B cell (primary cell): ENCODE measurements around the gene LMAN2. TPM values are rescaled to one million over a fixed set of nuclear protein-coding genes. Genes with fewer than 3 reads are reported as not detected.

Experiments
- ATAC-seq: fragments of 200-7000 bp; cut with Tn5 transposase; one replicate; pipeline ENCODE4 v1.10.0; 2021; ENCODE audit warnings: low read depth, mild to moderate bottlenecking, moderate number of reproducible peaks, moderate library complexity
- CTCF ChIA-PET: fragments of 350-600 bp; sonication (Branson Sonifier 250); formaldehyde crosslinking; loops from one replicate; lab custom pipeline; 2021; ENCODE audit warnings: antibody characterized with exemption, inconsistent platforms; lab: Charles Lee
- POLR2A ChIA-PET: fragments of 350-600 bp; sonication (Branson Sonifier 250); formaldehyde crosslinking; loops from one replicate; lab custom pipeline; 2021; ENCODE audit warnings: antibody characterized with exemption; lab: Charles Lee
- DNase-seq: peaks from one replicate; pipeline ENCODE4 v3.0.0; 2013
- H2AFZ ChIP-seq: 2 replicates; pipeline ENCODE4 v1.6.1; 2012; ENCODE audit warnings: mild to moderate bottlenecking, low read depth, low read length; ENCODE audit not compliant: insufficient read depth, poor library complexity, severe bottlenecking
- H3K27ac ChIP-seq, 2 donors: 1 replicate in 1 of 2; 2 replicates in 1 of 2; pipeline ENCODE4 v1.5.1; 2012 to 2013; ENCODE audit warnings: low read length in 2 of 2, mild to moderate bottlenecking in 2 of 2, moderate library complexity in 1 of 2
- H3K27me3 ChIP-seq, 4 experiments: fragments of 200-600 bp in 1 of 4; sonication (generic) in 1 of 4; replicated peaks in 1 of 4; 1 replicate in 2 of 4; 2 replicates in 2 of 4; pipeline versions ENCODE4 v1.6.1 to v1.7.0; 2013 to 2016; ENCODE audit warnings: low read length in 3 of 4, mild to moderate bottlenecking in 2 of 4, mixed read lengths in 1 of 4, moderate library complexity in 1 of 4; ENCODE audit not compliant: insufficient read depth in 4 of 4, control insufficient read depth in 3 of 4; ENCODE audit errors: control extremely low read depth in 1 of 4
- H3K36me3 ChIP-seq, 2 experiments: replicated peaks in 1 of 2; 1 replicate in 1 of 2; 2 replicates in 1 of 2; pipeline versions ENCODE4 v1.6.1 to v1.7.1; 2013; ENCODE audit warnings: low read length in 1 of 2; ENCODE audit not compliant: insufficient read depth in 2 of 2, control insufficient read depth in 1 of 2; ENCODE audit errors: control extremely low read depth in 1 of 2, extremely low read depth in 1 of 2
- H3K4me1 ChIP-seq, 2 donors: fragments of 200-600 bp in 1 of 2; sonication (generic) in 1 of 2; 1 replicate in 1 of 2; 2 replicates in 1 of 2; pipeline versions ENCODE4 v1.5.1 to v1.6.1; 2013 to 2017; ENCODE audit warnings: low read length in 2 of 2; ENCODE audit not compliant: control insufficient read depth in 2 of 2, insufficient read depth in 2 of 2
- H3K4me2 ChIP-seq: replicated peaks from 2 replicates; pipeline ENCODE3; 2012; ENCODE audit warnings: mild to moderate bottlenecking, low read depth, low read length; ENCODE audit not compliant: poor library complexity, severe bottlenecking
- H3K4me3 ChIP-seq, 5 experiments: fragments of 200-600 bp in 1 of 5; sonication (generic) in 1 of 5; 1 replicate in 3 of 5; 2 replicates in 2 of 5; pipeline versions ENCODE4 v1.5.1 to v1.7.0; 2011 to 2016; ENCODE audit warnings: low read length in 4 of 5, mild to moderate bottlenecking in 4 of 5, low read depth in 2 of 5, control low read depth in 1 of 5, moderate library complexity in 1 of 5; ENCODE audit not compliant: insufficient read depth in 1 of 5; ENCODE audit errors: control extremely low read depth in 1 of 5, extremely low read depth in 1 of 5
- H3K79me2 ChIP-seq: fragments of 200-600 bp; sonication (generic); one replicate; pipeline ENCODE4 v1.6.0; 2016; ENCODE audit warnings: low read length; ENCODE audit not compliant: control insufficient read depth, insufficient read depth
- H3K9ac ChIP-seq: fragments of 200-600 bp; sonication (generic); 2 replicates; pipeline ENCODE4 v1.6.1; 2017; ENCODE audit warnings: mild to moderate bottlenecking, low read length, moderate library complexity
- H3K9me3 ChIP-seq, 3 donors: one replicate each; pipeline versions ENCODE4 v1.6.1 to v1.7.1; 2013; ENCODE audit warnings: low read length in 2 of 3; ENCODE audit not compliant: control insufficient read depth in 2 of 3, insufficient read depth in 1 of 3; ENCODE audit errors: control extremely low read depth in 1 of 3
- H4K20me1 ChIP-seq: 2 replicates; pipeline ENCODE4 v1.6.0; 2012; ENCODE audit warnings: mild to moderate bottlenecking, low read length; ENCODE audit not compliant: insufficient read depth, control insufficient read depth, poor library complexity, severe bottlenecking
- H3K27ac Mint-ChIP-seq: one replicate; pipeline ENCODE4 v1.8.0; 2021; ENCODE audit warnings: mixed read lengths
- H3K27me3 Mint-ChIP-seq: one replicate; pipeline ENCODE4 v1.8.0; 2021; ENCODE audit warnings: mixed read lengths
- H3K4me1 Mint-ChIP-seq: one replicate; pipeline ENCODE4 v1.8.0; 2021; ENCODE audit warnings: mixed read lengths
- H3K4me3 Mint-ChIP-seq: one replicate; pipeline ENCODE4 v1.8.0; 2021; ENCODE audit warnings: mixed read lengths
- H3K9me3 Mint-ChIP-seq: one replicate; pipeline ENCODE4 v1.8.0; 2022; ENCODE audit warnings: mixed read lengths; ENCODE audit not compliant: insufficient read depth
- CTCF ChIP-seq: fragments of 200-600 bp; IDR thresholded peaks from one replicate; pipeline ENCODE4 v1.8.0; 2022; ENCODE audit warnings: antibody characterized with exemption, mild to moderate bottlenecking
- EZH2 ChIP-seq: IDR thresholded peaks from 2 replicates; pipeline ENCODE4 v1.6.1; 2012; ENCODE audit warnings: borderline replicate concordance, low read depth, mild to moderate bottlenecking, moderate library complexity, low read length; ENCODE audit not compliant: insufficient read depth, poor library complexity, severe bottlenecking
- WGBS: methylation state at CpG from one replicate; pipeline ENCODE4 v1.1.5; 2013; ENCODE audit warnings: missing lambda C conversion rate; ENCODE audit not compliant: insufficient coverage; 5-methylcytosine and 5-hydroxymethylcytosine counted together
- intact Hi-C: fragments of 100-400 bp; cut with micrococcal nuclease; formaldehyde crosslinking; loops from one replicate; pipeline ENCODE4 v1.10.0; 2022
- polyA plus RNA-seq: library from polyadenylated mRNA; depleted of rRNA; stranded (reverse); fragments of >200 nt; gene quantifications from 2 replicates; pipeline ENCODE4 v1.2.3, GENCODE V29; 2012
- total RNA-seq, 2 donors: library from RNA; stranded (reverse); fragments of 120-200 nt in 1 of 2; gene quantifications; 1 replicate in 1 of 2; 2 replicates in 1 of 2; pipeline versions ENCODE4 v1.2.3 to v1.2.4, GENCODE V29; 2013 to 2022

Gene LMAN2
- total and polyA plus RNA-seq, 2 donors (not counting 1 experiment from before 2014, with no cell fraction given), result 99.4 to 123 TPM

GRCh38 chr5:177378884-177379883, 27.7 kb upstream of the LMAN2 start:
- Histone ChIP-seq H3K4me3 (no peak overlapping the region), H3K4me2 (no peak overlapping the region), H3K27me3 (peaks cover 0 to 11% (median 0%) of the 10 kb centered on the region in 4 experiments), H4K20me1 (no peaks in the 10 kb centered on the region), H3K36me3 (no peaks in the 10 kb centered on the region), H2AFZ (no peak overlapping the region), H3K9ac (no peak overlapping the region), H3K4me1 (no peaks in the 10 kb centered on the region), H3K79me2 (no peaks in the 10 kb centered on the region), H3K9me3 (no peaks in the 10 kb centered on the region), H3K27ac (no peak overlapping the region)
- H3K27me3 Mint-ChIP-seq, result peaks cover 15% of the 10 kb centered on the region
- no peaks in the 10 kb centered on the region for H3K9me3 Mint-ChIP-seq
- no peak for DNase-seq
- WGBS, result 84% methylated on average over 12 of the region's 15 CpGs
- no peaks in the 10 kb centered on the region for H3K4me1 Mint-ChIP-seq
- POLR2A ChIA-PET, result interaction anchor here (0.6 kb wide), 2 partner anchors 25 to 117 kb away, joined by 3 to 6 read pairs; no protein-coding TSS in a partner anchor
- CTCF ChIA-PET, result interaction anchor here (1.0 to 2.2 kb wide), 5 partner anchors 10 to 742 kb away, joined by 3 to 12 read pairs (median 7); no protein-coding TSS in a partner anchor
- TF ChIP-seq CTCF (no peak), EZH2 (no peak)
- intact Hi-C loops, result no loop called here
- no peak for ATAC-seq
- no peak overlapping the region for H3K4me3 Mint-ChIP-seq
- H3K27ac Mint-ChIP-seq, result peak overlapping the region; percentile 37
